Thoracic aorta (tissue), 2 donors: ENCODE data around the gene ASPN. TPM values are rescaled to one million over a fixed set of nuclear protein-coding genes. Genes with fewer than 3 reads are reported as not detected.

ENCODE experiments used
- ATAC-seq: fragments of 150-250 bp; one replicate; pipeline ENCODE4 v1.8.0; 2017; ENCODE audit warnings: low read depth; ENCODE audit not compliant: insufficient number of reproducible peaks, low FRiP score
- DNase-seq: peaks from one replicate; pipeline ENCODE4 v3.0.0-alpha.2; 2020; ENCODE audit warnings: low spot score
- H3K27ac ChIP-seq, 2 donors: fragments of 200-600 bp; sonication (generic); 1 replicate in 1 of 2; 2 replicates in 1 of 2; pipeline ENCODE4 v1.5.1; 2016; ENCODE audit warnings: mild to moderate bottlenecking in 2 of 2, moderate library complexity in 2 of 2
- H3K27me3 ChIP-seq: fragments of 200-600 bp; sonication (generic); replicated peaks from 2 replicates; pipeline ENCODE4 v1.6.0; 2016; ENCODE audit warnings: mild to moderate bottlenecking; ENCODE audit not compliant: insufficient read depth
- H3K36me3 ChIP-seq: fragments of 200-600 bp; sonication (generic); one replicate; pipeline ENCODE4 v1.5.1; 2016
- H3K4me1 ChIP-seq, 2 donors: fragments of 200-600 bp; sonication (generic); 1 replicate in 1 of 2; 2 replicates in 1 of 2; pipeline versions ENCODE4 v1.5.1 to v1.6.0; 2016; ENCODE audit warnings: low read depth in 2 of 2, mild to moderate bottlenecking in 1 of 2; ENCODE audit not compliant: control insufficient read depth in 1 of 2
- H3K4me3 ChIP-seq: fragments of 200-600 bp; sonication (generic); 2 replicates; pipeline ENCODE4 v1.5.1; 2016; ENCODE audit warnings: mild to moderate bottlenecking
- H3K9me3 ChIP-seq: fragments of 200-600 bp; sonication (generic); 2 replicates; pipeline ENCODE4 v1.5.1; 2016
- total RNA-seq, 2 donors: library from RNA; depleted of rRNA; stranded (reverse); fragments of >200 nt; gene quantifications; one replicate each; pipeline versions ENCODE4 v1.1.0 to v1.2.3, GENCODE V29; 2016
- TF ChIP-seq, protein P1 (sequence below): fragments of 200-600 bp; sonication (generic); IDR thresholded peaks from one replicate; pipeline ENCODE4 v1.5.1; 2019; ENCODE audit warnings: antibody characterized with exemption

The ASPN gene
- 100 to 1,000 TPM; 110 to 122 TPM for total RNA-seq

DNA sequence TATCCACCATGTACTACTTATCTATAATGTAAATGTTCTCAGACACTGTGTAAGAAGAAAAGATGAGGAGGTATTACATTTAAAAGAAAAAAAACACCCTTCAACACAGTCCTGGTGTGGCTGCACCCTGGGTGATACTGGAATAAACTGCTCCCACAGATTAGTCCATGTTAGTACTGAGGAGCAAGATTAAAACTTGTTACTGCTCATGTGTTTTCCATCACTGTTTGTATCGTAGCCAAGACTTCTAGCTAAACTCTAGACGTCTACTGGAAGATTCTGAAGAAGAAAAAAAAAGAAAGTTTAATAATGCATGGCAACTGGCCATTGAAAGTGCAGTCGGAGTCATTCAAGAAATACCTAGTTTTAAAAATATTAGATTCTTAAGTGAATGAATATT is at the start of gene ASPN:
Gene ASPN, minus strand, starts transcription at position 178 of the 400 bp plus-strand sequence.
- H3K4me1 ChIP-seq: peaks cover 46 to 79% of the 10 kb centered on the region in 2 donors

DNA sequence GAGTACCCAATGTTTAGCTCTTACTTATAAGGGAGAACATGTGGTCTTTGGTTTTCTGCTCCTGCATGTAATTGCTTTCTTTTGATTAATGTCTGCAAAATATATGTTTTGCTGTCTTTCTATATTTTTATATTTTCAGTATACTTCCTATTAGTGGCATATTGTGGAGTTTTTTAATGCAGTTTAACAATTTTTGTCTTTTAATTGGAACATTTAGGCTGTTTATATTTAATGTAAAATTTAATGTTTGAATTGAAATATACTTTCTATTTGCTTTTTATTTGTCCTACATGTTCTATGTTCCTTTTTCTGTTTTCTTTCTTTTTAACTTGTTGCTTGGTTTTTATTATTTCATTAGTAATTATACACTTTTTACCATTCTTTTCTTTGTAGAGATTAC is 48.6 kb upstream of the ASPN start:
- Histone ChIP-seq H3K36me3 (no peaks in the 10 kb centered on the region), H3K9me3 (peaks cover 6% of the 10 kb centered on the region), H3K4me1 (peaks cover 0 to 16% of the 10 kb centered on the region in 2 donors), H3K27me3 (no peaks in the 10 kb centered on the region), H3K27ac (no peak overlapping the region), H3K4me3 (no peak overlapping the region)
- TF ChIP-seq, protein P1, sequence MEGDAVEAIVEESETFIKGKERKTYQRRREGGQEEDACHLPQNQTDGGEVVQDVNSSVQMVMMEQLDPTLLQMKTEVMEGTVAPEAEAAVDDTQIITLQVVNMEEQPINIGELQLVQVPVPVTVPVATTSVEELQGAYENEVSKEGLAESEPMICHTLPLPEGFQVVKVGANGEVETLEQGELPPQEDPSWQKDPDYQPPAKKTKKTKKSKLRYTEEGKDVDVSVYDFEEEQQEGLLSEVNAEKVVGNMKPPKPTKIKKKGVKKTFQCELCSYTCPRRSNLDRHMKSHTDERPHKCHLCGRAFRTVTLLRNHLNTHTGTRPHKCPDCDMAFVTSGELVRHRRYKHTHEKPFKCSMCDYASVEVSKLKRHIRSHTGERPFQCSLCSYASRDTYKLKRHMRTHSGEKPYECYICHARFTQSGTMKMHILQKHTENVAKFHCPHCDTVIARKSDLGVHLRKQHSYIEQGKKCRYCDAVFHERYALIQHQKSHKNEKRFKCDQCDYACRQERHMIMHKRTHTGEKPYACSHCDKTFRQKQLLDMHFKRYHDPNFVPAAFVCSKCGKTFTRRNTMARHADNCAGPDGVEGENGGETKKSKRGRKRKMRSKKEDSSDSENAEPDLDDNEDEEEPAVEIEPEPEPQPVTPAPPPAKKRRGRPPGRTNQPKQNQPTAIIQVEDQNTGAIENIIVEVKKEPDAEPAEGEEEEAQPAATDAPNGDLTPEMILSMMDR: no peak
- DNase-seq (no peak), ATAC-seq (no peak)

More for the DNA sequence above, at the start of gene ASPN:
- TF ChIP-seq, protein P1: no peak
- peak within 1 kb of the TSS; percentile 37 for H3K4me3 ChIP-seq
- peak within 1 kb of the TSS; percentile 89 to 96 for H3K27ac ChIP-seq
- no peak for DNase-seq
- ATAC-seq: no peak
- H3K9me3 ChIP-seq: no peaks in the 10 kb centered on the region
- H3K36me3 ChIP-seq: no peaks in the 10 kb centered on the region
- H3K27me3 ChIP-seq: no peaks in the 10 kb centered on the region

DNA sequence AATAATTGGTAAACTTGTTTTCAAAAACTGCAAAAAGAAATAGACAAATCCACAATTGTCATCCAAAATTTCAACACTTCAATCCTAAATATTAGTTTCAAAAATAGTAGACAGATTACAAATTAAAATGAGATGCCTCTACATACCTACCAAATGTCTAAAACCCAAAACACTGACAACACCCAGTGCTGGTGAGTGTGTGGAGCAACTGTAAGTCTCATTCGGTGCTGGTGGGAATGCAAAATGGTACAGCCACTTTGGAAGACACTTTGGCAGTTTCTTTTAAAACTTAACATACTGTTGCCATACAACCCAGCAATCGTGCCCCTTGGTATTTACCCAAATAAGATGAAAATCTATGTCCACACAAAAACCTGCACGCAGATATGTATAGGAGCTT is 46.8 kb upstream of the ASPN start:
- H3K4me3 ChIP-seq: no peak overlapping the region
- ATAC-seq: no peak
- no peaks in the 10 kb centered on the region for H3K27me3 ChIP-seq
- no peak for DNase-seq
- TF ChIP-seq, protein P1: no peak
- H3K27ac ChIP-seq: no peak overlapping the region
- no peaks in the 10 kb centered on the region for H3K36me3 ChIP-seq
- H3K9me3 ChIP-seq: peaks cover 6% of the 10 kb centered on the region
- H3K4me1 ChIP-seq: peaks cover 0 to 5% of the 10 kb centered on the region in 2 donors

DNA sequence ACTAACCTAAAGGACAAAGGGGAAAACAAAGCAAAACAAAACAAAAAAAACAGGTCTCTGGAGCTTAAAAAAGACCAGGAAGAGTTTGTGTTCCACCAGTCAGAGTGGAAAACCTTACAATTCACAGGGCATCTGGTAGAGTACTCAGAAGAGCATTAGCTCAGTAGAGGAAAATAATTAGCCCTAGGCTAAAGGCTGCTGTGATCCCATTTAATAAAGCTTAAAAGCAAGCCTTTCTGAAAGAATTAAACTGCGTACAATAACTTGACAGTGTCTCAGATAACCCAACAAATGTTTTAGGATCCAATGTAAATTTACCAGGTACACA is 46.2 kb upstream of the ASPN start:
- H3K27ac ChIP-seq: no peak overlapping the region
- no peak overlapping the region for H3K4me3 ChIP-seq
- H3K27me3 ChIP-seq: no peaks in the 10 kb centered on the region
- no peaks in the 10 kb centered on the region for H3K36me3 ChIP-seq
- ATAC-seq (no peak), DNase-seq (no peak)
- H3K4me1 ChIP-seq: no peaks in the 10 kb centered on the region
- TF ChIP-seq, protein P1: no peak
- peaks cover 6% of the 10 kb centered on the region for H3K9me3 ChIP-seq

DNA sequence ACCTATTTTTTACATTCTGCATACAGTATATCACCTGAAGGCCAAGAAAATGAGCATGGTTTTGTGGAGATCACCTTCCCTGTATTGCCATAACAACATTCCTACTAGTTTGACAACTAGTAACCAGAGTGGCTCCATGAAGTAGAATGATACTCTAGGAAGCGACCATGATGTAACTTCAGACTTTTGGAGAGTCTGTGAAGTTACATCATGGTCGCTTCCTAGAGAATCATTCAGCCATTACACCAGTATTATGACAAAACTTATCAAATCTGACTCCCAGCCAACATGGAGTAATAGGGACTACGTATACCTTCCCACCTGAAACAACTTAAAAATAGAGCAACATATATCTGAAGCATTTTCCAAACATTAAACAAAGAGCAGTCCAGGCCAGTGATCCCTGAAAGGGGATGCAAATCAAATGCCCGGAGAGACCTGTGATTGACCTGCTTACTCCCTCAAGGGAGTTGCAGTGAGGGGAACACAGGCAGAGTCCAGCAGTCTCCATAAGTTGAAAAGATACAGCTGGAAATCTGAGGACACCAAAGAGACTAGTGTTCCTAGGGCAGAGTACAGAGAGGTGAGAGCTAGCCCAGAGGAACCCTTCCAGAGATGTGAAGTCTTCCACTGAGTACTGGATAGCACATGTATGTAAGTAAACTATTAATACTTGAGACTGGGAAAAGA is 45.7 kb upstream of the ASPN start:
- DNase-seq (no peak), ATAC-seq (no peak)
- Histone ChIP-seq H3K4me3 (no peak overlapping the region), H3K36me3 (no peaks in the 10 kb centered on the region), H3K9me3 (peaks cover 6% of the 10 kb centered on the region), H3K27me3 (no peaks in the 10 kb centered on the region), H3K4me1 (no peaks in the 10 kb centered on the region), H3K27ac (no peak overlapping the region)
- TF ChIP-seq, protein P1: no peak
